K562 (cell line): ENCODE results near the gene SNX17. TPM values are rescaled to one million over a fixed set of nuclear protein-coding genes. Genes with fewer than 3 reads are reported as not detected.
A peak's percentile ranks its signal among the peaks of the same experiment; 100 is the strongest.

ENCODE experiments used
- ATF3 ChIP-seq, 2 experiments: fragments of 450-650 bp in 1 of 2; sonication (generic) in 1 of 2; formaldehyde crosslinking in 1 of 2; IDR thresholded peaks in 1 of 2; conservative IDR thresholded peaks in 1 of 2; 2 replicates each; pipeline versions ENCODE4 v1.6.1 to v1.8.1; 2016 to 2023; ENCODE audit warnings: mild to moderate bottlenecking in 2 of 2, moderate library complexity in 2 of 2, inconsistent platforms in 1 of 2, missing genetic modification reagents in 1 of 2
- ATF7 ChIP-seq: fragments of 450-650 bp; IDR thresholded peaks from 2 replicates; pipeline ENCODE4 v1.7.1; 2014; ENCODE audit warnings: mild to moderate bottlenecking, moderate library complexity
- COPS2 ChIP-seq: fragments of 450-650 bp; conservative IDR thresholded peaks from 2 replicates; pipeline ENCODE4 v1.6.1; 2016; ENCODE audit warnings: mild to moderate bottlenecking, moderate library complexity
- FOXA1 ChIP-seq: fragments of 450-650 bp; IDR thresholded peaks from 2 replicates; pipeline ENCODE4 v1.6.1; 2016; ENCODE audit warnings: mild to moderate bottlenecking, borderline replicate concordance
- KLF10 ChIP-seq: fragments of 250-450 bp; sonication (Bioruptor Pico); IDR thresholded peaks from 2 replicates; pipeline ENCODE4 v1.6.1; 2021; ENCODE audit warnings: matching md5 sums
- NCOR1 ChIP-seq: fragments of 450-650 bp; IDR thresholded peaks from 2 replicates; pipeline ENCODE4 v1.6.1; 2016; ENCODE audit warnings: mild to moderate bottlenecking, moderate library complexity
- PCBP2 ChIP-seq: fragments of 200-400 bp; formaldehyde crosslinking; IDR thresholded peaks from 2 replicates; pipeline ENCODE4 v1.6.1; 2018; ENCODE audit warnings: low read length, low read depth, mild to moderate bottlenecking, moderate library complexity; ENCODE audit not compliant: poor library complexity, severe bottlenecking
- POLR2AphosphoS2 ChIP-seq: IDR thresholded peaks from 2 replicates; pipeline ENCODE4 v1.6.1; 2012; ENCODE audit warnings: low read length, improper control_type of control experiment
- SMAD1 ChIP-seq: fragments of 150-350 bp; IDR thresholded peaks from 2 replicates; pipeline ENCODE4 v1.6.1; 2014; ENCODE audit warnings: low read length, low read depth; ENCODE audit not compliant: partially characterized antibody
- SPI1 ChIP-seq: IDR thresholded peaks from 2 replicates; pipeline ENCODE4 v1.6.1; 2011; ENCODE audit warnings: low read depth, low read length, control low read depth, borderline replicate concordance
- TAF1 ChIP-seq: IDR thresholded peaks from 2 replicates; pipeline ENCODE4 v1.6.1; 2011; ENCODE audit warnings: mild to moderate bottlenecking, low read length, moderate library complexity; ENCODE audit not compliant: insufficient read depth, control insufficient read depth, severe bottlenecking; ENCODE audit errors: extremely low read depth
- U2AF1 ChIP-seq: fragments of 200-400 bp; formaldehyde crosslinking; optimal IDR thresholded peaks from 2 replicates; pipeline ENCODE3; 2017; ENCODE audit warnings: mild to moderate bottlenecking, low read depth, low read length, moderate library complexity
- XRCC5 ChIP-seq: fragments of 200-400 bp; formaldehyde crosslinking; IDR thresholded peaks from 2 replicates; pipeline ENCODE4 v1.6.1; 2017; ENCODE audit warnings: low read depth, mild to moderate bottlenecking, low read length
- ZNF280B ChIP-seq: fragments of 250-450 bp; sonication (Bioruptor Pico); IDR thresholded peaks from 2 replicates; pipeline ENCODE4 v1.5.1; 2021; ENCODE audit warnings: mild to moderate bottlenecking
- ZNF444 ChIP-seq: fragments of 250-450 bp; sonication (Bioruptor Pico); IDR thresholded peaks from 2 replicates; pipeline ENCODE4 v1.4.0; 2020; ENCODE audit warnings: mild to moderate bottlenecking, moderate library complexity
- ZNF449 ChIP-seq: fragments of 250-450 bp; sonication (Bioruptor Pico); IDR thresholded peaks from 2 replicates; pipeline ENCODE4 v1.8.0; 2022; ENCODE audit warnings: moderate library complexity, mild to moderate bottlenecking, inconsistent platforms
- ZNF696 ChIP-seq: fragments of 250-450 bp; sonication (Bioruptor Pico); conservative IDR thresholded peaks from 2 replicates; pipeline ENCODE4 v1.4.0; 2020; ENCODE audit warnings: mild to moderate bottlenecking, moderate library complexity
- polyA plus RNA-seq, 8 experiments: library from polyadenylated mRNA; depleted of rRNA in 4 of 8; stranded (reverse) in 5 of 8; unstranded in 3 of 8; fragments of >200 nt; fragmentation: Nextera tagmentation in 2 of 8; fragmentation: Illumina TruSeq in 1 of 8; extraction: Ambion mirVana in 2 of 8; extraction: Trizol in 1 of 8; gene quantifications; 2 replicates each; pipeline versions ENCODE4 v1.2.1 to v1.2.3, GENCODE V29; 2011 to 2014; ENCODE audit warnings: inconsistent platforms in 1 of 8, missing spikeins in 1 of 8
- total RNA-seq, 7 experiments: library from RNA; depleted of rRNA in 6 of 7; stranded (reverse); fragments of >200 nt in 6 of 7; fragmentation: Illumina TruSeq in 2 of 7; extraction: Trizol in 2 of 7; gene quantifications; 2 replicates each; pipeline versions ENCODE4 v1.2.1 to v1.2.3, GENCODE V29; 2011 to 2021; ENCODE audit warnings: low replicate concordance in 1 of 7
- TF ChIP-seq, protein P1 (sequence below): sonication (generic); formaldehyde crosslinking; IDR thresholded peaks from 2 replicates; pipeline ENCODE4 v1.8.0; 2022; ENCODE audit warnings: mild to moderate bottlenecking, missing genetic modification reagents

SNX17 gene
- total and polyA plus RNA-seq, 9 of the 15 experiments (the other 6 are each of a cell fraction or from before 2014, with no cell fraction given): 3.0 to 75.7 (median 54.6) TPM

DNA sequence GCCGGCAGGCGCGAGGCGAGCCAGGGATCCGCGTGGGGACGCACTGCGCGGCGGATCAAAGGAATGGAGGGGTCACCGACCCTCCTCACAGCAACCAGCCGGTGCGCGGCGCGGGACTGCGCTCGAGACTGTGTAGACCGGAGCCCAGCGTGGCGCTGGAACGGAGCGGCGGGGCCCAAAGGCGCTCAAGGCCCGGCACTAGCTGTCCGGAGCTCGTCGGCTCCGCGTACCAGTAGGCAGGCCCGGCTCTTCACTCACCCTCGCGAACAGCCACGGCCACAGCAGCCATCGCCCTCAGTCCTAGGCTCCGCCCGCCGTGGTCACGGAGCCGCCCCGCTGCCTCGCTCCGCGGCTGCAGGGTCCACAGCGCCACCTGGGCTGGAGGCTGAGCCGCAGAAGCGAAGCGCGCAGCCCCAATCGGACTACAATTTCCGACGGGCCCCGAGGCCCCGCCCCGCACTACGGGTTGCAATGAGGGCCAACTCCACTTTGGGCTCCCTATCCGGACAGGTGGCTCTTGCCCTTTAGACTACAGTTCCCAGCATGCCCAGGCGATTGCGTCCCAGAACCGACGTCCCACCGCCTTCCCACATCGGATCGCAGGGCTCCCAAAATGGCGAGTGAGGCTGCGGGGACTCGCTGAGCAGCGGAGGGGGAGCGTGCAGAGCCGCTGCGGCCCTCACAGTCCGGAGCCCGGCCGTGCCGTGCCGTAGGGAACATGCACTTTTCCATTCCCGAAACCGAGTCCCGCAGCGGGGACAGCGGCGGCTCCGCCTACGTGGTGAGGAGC is at the start of gene SNX17, which contains the start of gene EIF2B4 (continued):
- TF ChIP-seq TAF1 (peak; percentile 93), ATF3 (IDR thresholded peaks at IDR 0.05) (no peak; the same call in 1 of the 2 replicates), ATF3 (CRISPR knock-in tag; conservative IDR thresholded peaks at IDR 0.05) (no peak; the same call in 1 of the 2 replicates), SMAD1 (no peak), U2AF1 (peak; percentile 77), COPS2 (no peak), PCBP2 (no peak), NCOR1 (0 out of 2 replicates have a peak, but pooled peaks have one; percentile 14), ZNF280B (CRISPR knock-in tag) (no peak), FOXA1 (no peak), SPI1 (no peak), XRCC5 (peak; percentile 97), POLR2AphosphoS2 (no peak), ATF7 (peak; percentile 91), ZNF449 (CRISPR knock-in tag) (no peak), ZNF444 (no peak), KLF10 (no peak), ZNF696 (no peak)
- TF ChIP-seq, protein P1, sequence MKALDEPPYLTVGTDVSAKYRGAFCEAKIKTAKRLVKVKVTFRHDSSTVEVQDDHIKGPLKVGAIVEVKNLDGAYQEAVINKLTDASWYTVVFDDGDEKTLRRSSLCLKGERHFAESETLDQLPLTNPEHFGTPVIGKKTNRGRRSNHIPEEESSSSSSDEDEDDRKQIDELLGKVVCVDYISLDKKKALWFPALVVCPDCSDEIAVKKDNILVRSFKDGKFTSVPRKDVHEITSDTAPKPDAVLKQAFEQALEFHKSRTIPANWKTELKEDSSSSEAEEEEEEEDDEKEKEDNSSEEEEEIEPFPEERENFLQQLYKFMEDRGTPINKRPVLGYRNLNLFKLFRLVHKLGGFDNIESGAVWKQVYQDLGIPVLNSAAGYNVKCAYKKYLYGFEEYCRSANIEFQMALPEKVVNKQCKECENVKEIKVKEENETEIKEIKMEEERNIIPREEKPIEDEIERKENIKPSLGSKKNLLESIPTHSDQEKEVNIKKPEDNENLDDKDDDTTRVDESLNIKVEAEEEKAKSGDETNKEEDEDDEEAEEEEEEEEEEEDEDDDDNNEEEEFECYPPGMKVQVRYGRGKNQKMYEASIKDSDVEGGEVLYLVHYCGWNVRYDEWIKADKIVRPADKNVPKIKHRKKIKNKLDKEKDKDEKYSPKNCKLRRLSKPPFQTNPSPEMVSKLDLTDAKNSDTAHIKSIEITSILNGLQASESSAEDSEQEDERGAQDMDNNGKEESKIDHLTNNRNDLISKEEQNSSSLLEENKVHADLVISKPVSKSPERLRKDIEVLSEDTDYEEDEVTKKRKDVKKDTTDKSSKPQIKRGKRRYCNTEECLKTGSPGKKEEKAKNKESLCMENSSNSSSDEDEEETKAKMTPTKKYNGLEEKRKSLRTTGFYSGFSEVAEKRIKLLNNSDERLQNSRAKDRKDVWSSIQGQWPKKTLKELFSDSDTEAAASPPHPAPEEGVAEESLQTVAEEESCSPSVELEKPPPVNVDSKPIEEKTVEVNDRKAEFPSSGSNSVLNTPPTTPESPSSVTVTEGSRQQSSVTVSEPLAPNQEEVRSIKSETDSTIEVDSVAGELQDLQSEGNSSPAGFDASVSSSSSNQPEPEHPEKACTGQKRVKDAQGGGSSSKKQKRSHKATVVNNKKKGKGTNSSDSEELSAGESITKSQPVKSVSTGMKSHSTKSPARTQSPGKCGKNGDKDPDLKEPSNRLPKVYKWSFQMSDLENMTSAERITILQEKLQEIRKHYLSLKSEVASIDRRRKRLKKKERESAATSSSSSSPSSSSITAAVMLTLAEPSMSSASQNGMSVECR (CRISPR knock-in tag): peak; percentile 94
